DND-41 (cell line): ENCODE measurements around the gene EXOC6.

Experiments
- ATAC-seq: fragments of 200-7000 bp; cut with Tn5 transposase; 3 replicates; pipeline ENCODE4 v1.9.1; 2021; ENCODE audit warnings: low read depth; ENCODE audit not compliant: insufficient read depth
- DNase-seq: peaks from one replicate; pipeline ENCODE4 v3.0.0-alpha.2; 2020
- H2AFZ ChIP-seq: 2 replicates; pipeline ENCODE4 v1.6.0; 2012; ENCODE audit warnings: low read depth, low read length
- H3K27ac ChIP-seq: 2 replicates; pipeline ENCODE4 v1.5.1; 2012; ENCODE audit warnings: low read length, inconsistent platforms
- H3K27me3 ChIP-seq: fragments of 200-600 bp; sonication (generic); 2 replicates; pipeline ENCODE4 v1.6.0; 2012; ENCODE audit warnings: low read length, mild to moderate bottlenecking, inconsistent platforms; ENCODE audit not compliant: insufficient read depth, poor library complexity
- H3K36me3 ChIP-seq: 2 replicates; pipeline ENCODE4 v1.5.1; 2012; ENCODE audit warnings: low read length, inconsistent platforms; ENCODE audit not compliant: insufficient read depth
- H3K4me1 ChIP-seq: 2 replicates; pipeline ENCODE4 v1.5.1; 2012; ENCODE audit warnings: mild to moderate bottlenecking, low read length; ENCODE audit not compliant: insufficient read depth
- H3K4me2 ChIP-seq: 2 replicates; pipeline ENCODE4 v1.6.0; 2012; ENCODE audit warnings: mild to moderate bottlenecking, moderate library complexity, low read length, inconsistent platforms; ENCODE audit not compliant: insufficient read depth
- H3K4me3 ChIP-seq, 2 experiments: fragments of 200-600 bp in 1 of 2; shearing (Covaris generic) in 1 of 2; 2 replicates each; pipeline ENCODE4 v1.5.1; 2012 to 2016; ENCODE audit warnings: inconsistent platforms in 2 of 2, low read length in 2 of 2, mild to moderate bottlenecking in 2 of 2, low read depth in 1 of 2, moderate library complexity in 1 of 2
- H3K79me2 ChIP-seq: 2 replicates; pipeline ENCODE4 v1.6.0; 2012; ENCODE audit warnings: low read length, inconsistent platforms; ENCODE audit not compliant: insufficient read depth
- H3K9ac ChIP-seq: 2 replicates; pipeline ENCODE4 v1.6.0; 2012; ENCODE audit warnings: low read depth, mild to moderate bottlenecking, inconsistent platforms, low read length, moderate library complexity
- H3K9me3 ChIP-seq: 2 replicates; pipeline ENCODE4 v1.5.1; 2012; ENCODE audit warnings: low read length, moderate library complexity, mild to moderate bottlenecking, inconsistent platforms; ENCODE audit not compliant: insufficient read depth, severe bottlenecking
- H4K20me1 ChIP-seq: 2 replicates; pipeline ENCODE4 v1.6.0; 2012; ENCODE audit warnings: low read length; ENCODE audit not compliant: insufficient read depth
- CTCF ChIP-seq: IDR thresholded peaks from 2 replicates; pipeline ENCODE4 v1.5.1; 2012; ENCODE audit warnings: borderline replicate concordance, low read length, moderate library complexity, mild to moderate bottlenecking; ENCODE audit not compliant: poor library complexity, severe bottlenecking; ENCODE audit errors: extremely low read depth
- EZH2 ChIP-seq: IDR thresholded peaks from 3 replicates; pipeline ENCODE4 v1.6.1; 2012; ENCODE audit warnings: borderline replicate concordance, low read depth, mild to moderate bottlenecking, moderate library complexity, low read length, inconsistent platforms; ENCODE audit not compliant: severe bottlenecking

Gene EXOC6

GRCh38 chr10:93072225-93072712 lies 223.9 kb downstream of the EXOC6 start:
- Histone ChIP-seq H3K4me1 (no peaks in the 10 kb centered on the region), H3K27me3 (peaks cover 8% of the 10 kb centered on the region), H3K9ac (no peak overlapping the region), H2AFZ (no peak overlapping the region), H3K9me3 (no peaks in the 10 kb centered on the region), H3K79me2 (no peaks in the 10 kb centered on the region), H3K4me2 (no peak overlapping the region), H3K4me3 (no peak overlapping the region), H3K36me3 (no peaks in the 10 kb centered on the region), H3K27ac (no peak overlapping the region), H4K20me1 (no peaks in the 10 kb centered on the region)
- TF ChIP-seq CTCF: no peak
- no peak for TF ChIP-seq EZH2
- no peak for DNase-seq
- ATAC-seq: no peak

GRCh38 chr10:93072713-93073538 lies 224.6 kb downstream of the EXOC6 start:
- H3K4me2 ChIP-seq: no peak overlapping the region
- no peaks in the 10 kb centered on the region for H3K36me3 ChIP-seq
- no peak overlapping the region for H2AFZ ChIP-seq
- H3K4me1 ChIP-seq: no peaks in the 10 kb centered on the region
- H3K9ac ChIP-seq: no peak overlapping the region
- H3K9me3 ChIP-seq: no peaks in the 10 kb centered on the region
- peaks cover 8% of the 10 kb centered on the region for H3K27me3 ChIP-seq
- H4K20me1 ChIP-seq: no peaks in the 10 kb centered on the region
- TF ChIP-seq EZH2 (no peak), CTCF (no peak)
- DNase-seq (no peak), ATAC-seq (no peak)
- no peak overlapping the region for H3K4me3 ChIP-seq
- no peak overlapping the region for H3K27ac ChIP-seq
- H3K79me2 ChIP-seq: no peaks in the 10 kb centered on the region

- Histone ChIP-seq H2AFZ (no peak within 1 kb of the TSS), H3K27ac (no peak within 1 kb of the TSS)
- no peak for ATAC-seq
These were observed 225.3 kb downstream of the EXOC6 start, which contains the start of gene CYP26A1 for GRCh38 chr10:93073539-93074146. TSS of gene CYP26A1 (plus strand) at chr10:93073893. CDS start at chr10:93073935, 42 bp downstream.

More at GRCh38 chr10:93073539-93074146, 225.3 kb downstream of the EXOC6 start, which contains the start of gene CYP26A1:
- Histone ChIP-seq H3K36me3 (no peaks in the 10 kb centered on the region), H4K20me1 (0 out of 2 replicates have a peak, but pooled peaks cover 3% of the 10 kb centered on the region), H3K4me2 (no peak within 1 kb of the TSS), H3K9me3 (no peaks in the 10 kb centered on the region), H3K4me1 (no peaks in the 10 kb centered on the region), H3K9ac (no peak within 1 kb of the TSS), H3K79me2 (no peaks in the 10 kb centered on the region), H3K4me3 (no peak within 1 kb of the TSS), H3K27me3 (peaks cover 8% of the 10 kb centered on the region)
- TF ChIP-seq CTCF (no peak), EZH2 (no peak)
- DNase-seq: no peak
